HG03108 (cell line): Measurements from ENCODE around the gene TRIM56.
"Not testable (repeated sequence)": the region's sequence is repeated elsewhere in the genome, so short reads cannot be mapped to it uniquely, and the experiment has no call there.

Source experiments
- ATAC-seq: cut with Tn5 transposase; IDR thresholded peaks from one replicate; pipeline ENCODE4 v1.9.1; 2021; ENCODE audit warnings: moderate library complexity; ENCODE audit not compliant: unreplicated experiment

Gene TRIM56

GRCh38 chr7:101132626-101133600 lies 47.6 kb downstream of the TRIM56 start:
- ATAC-seq: not testable (repeated sequence)

- ATAC-seq: no peak
These were observed 48.5 kb downstream of the TRIM56 start for GRCh38 chr7:101133621-101134398.

DNA sequence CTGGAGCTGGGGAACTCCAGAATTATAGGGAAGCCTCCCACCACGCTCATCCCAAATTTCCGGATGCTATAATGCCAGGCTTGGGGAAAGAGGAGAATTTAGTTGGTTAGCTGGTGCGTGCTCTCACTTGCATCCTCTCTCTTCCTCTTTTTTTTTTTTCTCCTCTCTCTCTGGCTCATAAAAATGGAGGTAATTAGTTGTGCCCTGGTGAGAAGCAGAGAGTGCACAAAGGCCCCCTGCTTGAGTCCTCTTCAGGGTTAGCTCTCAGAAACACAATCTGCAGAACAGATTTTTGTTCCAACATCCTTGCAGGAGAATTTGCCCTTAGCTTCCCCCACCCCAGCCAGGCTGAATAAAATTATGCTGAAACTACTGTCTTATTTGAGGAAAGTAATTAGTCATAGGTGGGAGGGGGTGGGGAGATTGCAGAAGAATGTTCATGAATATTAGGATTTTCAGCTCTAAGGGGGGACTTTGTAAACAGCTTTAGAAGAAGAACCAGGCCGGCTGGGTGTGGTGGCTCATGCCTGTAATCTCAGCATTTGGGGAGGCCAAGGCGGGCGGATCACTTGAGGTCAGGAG lies 49.2 kb downstream of the TRIM56 start:
- ATAC-seq: no peak

GRCh38 chr7:101137651-101138212 lies 52.5 kb downstream of the TRIM56 start:
- no peak for ATAC-seq

GRCh38 chr7:101138213-101138870 lies 53.1 kb downstream of the TRIM56 start:
- peak; percentile 65 for ATAC-seq

- no peak for ATAC-seq
These were observed 55.0 kb downstream of the TRIM56 start for GRCh38 chr7:101140339-101140699.

GRCh38 chr7:101140746-101141382 lies 55.6 kb downstream of the TRIM56 start:
- no peak for ATAC-seq
